Thoracic aorta (tissue), 2 donors: Measurements from ENCODE around the gene TBK1. TPM values are rescaled to one million over a fixed set of nuclear protein-coding genes. Genes with fewer than 3 reads are reported as not detected.

Experiments
- ATAC-seq: fragments of 150-250 bp; one replicate; pipeline ENCODE4 v1.8.0; 2017; ENCODE audit warnings: low read depth; ENCODE audit not compliant: insufficient number of reproducible peaks, low FRiP score
- DNase-seq: peaks from one replicate; pipeline ENCODE4 v3.0.0-alpha.2; 2020; ENCODE audit warnings: low spot score
- H3K27ac ChIP-seq, 2 donors: fragments of 200-600 bp; sonication (generic); 1 replicate in 1 of 2; 2 replicates in 1 of 2; pipeline ENCODE4 v1.5.1; 2016; ENCODE audit warnings: mild to moderate bottlenecking in 2 of 2, moderate library complexity in 2 of 2
- H3K27me3 ChIP-seq: fragments of 200-600 bp; sonication (generic); replicated peaks from 2 replicates; pipeline ENCODE4 v1.6.0; 2016; ENCODE audit warnings: mild to moderate bottlenecking; ENCODE audit not compliant: insufficient read depth
- H3K36me3 ChIP-seq: fragments of 200-600 bp; sonication (generic); one replicate; pipeline ENCODE4 v1.5.1; 2016
- H3K4me1 ChIP-seq, 2 donors: fragments of 200-600 bp; sonication (generic); 1 replicate in 1 of 2; 2 replicates in 1 of 2; pipeline versions ENCODE4 v1.5.1 to v1.6.0; 2016; ENCODE audit warnings: low read depth in 2 of 2, mild to moderate bottlenecking in 1 of 2; ENCODE audit not compliant: control insufficient read depth in 1 of 2
- H3K4me3 ChIP-seq: fragments of 200-600 bp; sonication (generic); 2 replicates; pipeline ENCODE4 v1.5.1; 2016; ENCODE audit warnings: mild to moderate bottlenecking
- H3K9me3 ChIP-seq: fragments of 200-600 bp; sonication (generic); 2 replicates; pipeline ENCODE4 v1.5.1; 2016
- total RNA-seq, 2 donors: library from RNA; depleted of rRNA; stranded (reverse); fragments of >200 nt; gene quantifications; one replicate each; pipeline versions ENCODE4 v1.1.0 to v1.2.3, GENCODE V29; 2016
- TF ChIP-seq, protein P1 (sequence below): fragments of 200-600 bp; sonication (generic); IDR thresholded peaks from one replicate; pipeline ENCODE4 v1.5.1; 2019; ENCODE audit warnings: antibody characterized with exemption

Gene TBK1
- total RNA-seq = 10 to 100 TPM; 26.3 to 39.3 TPM

DNA sequence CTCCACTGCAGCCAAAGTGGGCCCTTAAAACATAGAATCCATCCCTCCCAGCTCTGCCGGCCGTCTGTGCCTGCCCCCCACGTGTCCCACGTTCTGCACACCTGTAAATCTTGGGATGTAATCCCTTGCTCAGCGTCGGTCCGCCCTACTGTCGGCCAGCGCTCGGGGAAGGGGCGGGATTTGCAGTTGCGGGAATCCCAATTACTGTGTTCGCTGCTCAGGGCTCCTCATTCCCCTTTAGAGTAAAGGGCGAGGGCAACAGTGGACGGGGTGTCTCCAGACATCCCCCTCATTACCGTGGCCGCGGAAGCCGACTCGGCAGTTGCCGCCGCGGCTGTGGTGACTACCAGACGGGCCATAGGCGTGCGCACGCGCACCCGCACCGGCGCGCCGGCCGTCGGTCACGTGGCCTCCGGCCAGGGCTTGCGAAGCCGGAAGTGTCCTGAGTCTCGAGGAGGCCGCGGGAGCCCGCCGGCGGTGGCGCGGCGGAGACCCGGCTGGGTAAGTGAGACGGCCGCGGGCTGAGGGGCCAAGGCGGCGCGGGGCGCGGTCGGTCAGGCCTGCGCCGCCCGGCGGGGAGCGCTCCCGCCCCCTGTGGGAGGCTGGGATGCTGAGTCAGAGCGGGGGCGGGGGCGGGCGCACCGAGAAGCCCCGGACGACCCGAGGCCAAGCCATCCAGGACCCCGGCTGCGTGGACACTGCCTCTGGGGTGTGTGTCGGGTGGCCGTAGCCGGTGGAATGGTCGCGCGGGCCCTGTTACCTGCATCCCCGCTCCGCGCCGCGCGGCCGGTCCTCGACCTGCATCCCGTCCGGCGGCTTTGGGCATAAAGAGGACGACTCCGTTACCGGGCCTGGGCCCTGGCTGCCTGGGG lies at the start of gene TBK1:
TBK1 (plus strand) TSS at position 434 of the 872 bp plus-strand sequence. CDS start 3,751 bp downstream, outside the sequence.
- TF ChIP-seq, protein P1, sequence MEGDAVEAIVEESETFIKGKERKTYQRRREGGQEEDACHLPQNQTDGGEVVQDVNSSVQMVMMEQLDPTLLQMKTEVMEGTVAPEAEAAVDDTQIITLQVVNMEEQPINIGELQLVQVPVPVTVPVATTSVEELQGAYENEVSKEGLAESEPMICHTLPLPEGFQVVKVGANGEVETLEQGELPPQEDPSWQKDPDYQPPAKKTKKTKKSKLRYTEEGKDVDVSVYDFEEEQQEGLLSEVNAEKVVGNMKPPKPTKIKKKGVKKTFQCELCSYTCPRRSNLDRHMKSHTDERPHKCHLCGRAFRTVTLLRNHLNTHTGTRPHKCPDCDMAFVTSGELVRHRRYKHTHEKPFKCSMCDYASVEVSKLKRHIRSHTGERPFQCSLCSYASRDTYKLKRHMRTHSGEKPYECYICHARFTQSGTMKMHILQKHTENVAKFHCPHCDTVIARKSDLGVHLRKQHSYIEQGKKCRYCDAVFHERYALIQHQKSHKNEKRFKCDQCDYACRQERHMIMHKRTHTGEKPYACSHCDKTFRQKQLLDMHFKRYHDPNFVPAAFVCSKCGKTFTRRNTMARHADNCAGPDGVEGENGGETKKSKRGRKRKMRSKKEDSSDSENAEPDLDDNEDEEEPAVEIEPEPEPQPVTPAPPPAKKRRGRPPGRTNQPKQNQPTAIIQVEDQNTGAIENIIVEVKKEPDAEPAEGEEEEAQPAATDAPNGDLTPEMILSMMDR = no peak
- ATAC-seq = peak; percentile 94
- H3K27me3 ChIP-seq = no peaks in the 10 kb centered on the region

DNA sequence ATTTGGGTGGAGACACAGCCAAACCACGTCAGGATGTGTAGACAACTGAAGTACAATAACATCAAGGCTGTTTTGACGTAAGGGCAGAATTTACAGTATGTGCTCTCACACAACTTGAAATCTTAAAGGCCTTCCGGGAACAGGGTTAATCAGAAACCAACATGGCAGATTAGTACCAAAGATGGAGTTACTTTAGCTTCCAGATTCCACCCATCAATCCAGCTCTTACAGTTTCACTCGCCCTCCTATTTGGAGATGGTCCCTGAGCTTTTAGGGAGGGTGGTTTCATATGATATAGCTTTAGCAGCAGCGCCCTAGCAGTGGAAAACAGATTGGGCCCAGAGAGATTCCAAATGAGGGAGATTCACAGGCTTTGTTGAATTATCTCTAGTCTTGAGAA lies 49.7 kb upstream of the TBK1 start:
- Histone ChIP-seq H3K27ac (no peak overlapping the region), H3K36me3 (no peaks in the 10 kb centered on the region), H3K9me3 (no peaks in the 10 kb centered on the region), H3K27me3 (no peaks in the 10 kb centered on the region), H3K4me3 (no peak overlapping the region), H3K4me1 (peaks cover 5 to 11% of the 10 kb centered on the region in 2 donors)
- TF ChIP-seq, protein P1 = no peak
- DNase-seq = no peak
- ATAC-seq = no peak

More for the DNA sequence above, at the start of gene TBK1:
- Histone ChIP-seq H3K27ac (peak within 1 kb of the TSS; percentile 96 to 97), H3K4me3 (peak within 1 kb of the TSS; percentile 96), H3K36me3 (peaks cover 4% of the 10 kb centered on the region), H3K4me1 (peaks cover 7 to 13% of the 10 kb centered on the region in 2 donors), H3K9me3 (no peaks in the 10 kb centered on the region)
- peak; percentile 45 for DNase-seq

GRCh38 chr12:64403707-64404469 lies 48.0 kb upstream of the TBK1 start, which contains the start of gene XPOT:
XPOT (plus strand) TSS chr12:64404392; CDS start chr12:64410036, 5,644 bp downstream.
- no peaks in the 10 kb centered on the region for H3K36me3 ChIP-seq
- TF ChIP-seq, protein P1 = no peak
- peak; percentile 93 for ATAC-seq
- peak within 1 kb of the TSS; percentile 96 for H3K4me3 ChIP-seq
- no peaks in the 10 kb centered on the region for H3K9me3 ChIP-seq
- H3K27me3 ChIP-seq = no peaks in the 10 kb centered on the region
- H3K27ac ChIP-seq = peak within 1 kb of the TSS; percentile 97 to 98
- peak; percentile 77 for DNase-seq
- peaks cover 5 to 16% of the 10 kb centered on the region in 2 donors for H3K4me1 ChIP-seq

- peak overlapping the region; percentile 97 to 98 for H3K27ac ChIP-seq
- H3K27me3 ChIP-seq = no peaks in the 10 kb centered on the region
- no peaks in the 10 kb centered on the region for H3K9me3 ChIP-seq
- peak overlapping the region; percentile 96 for H3K4me3 ChIP-seq
- DNase-seq = peak; percentile 21
- peak; percentile 15 for ATAC-seq
- H3K4me1 ChIP-seq = peaks cover 5 to 16% of the 10 kb centered on the region in 2 donors
- TF ChIP-seq, protein P1 = no peak
- no peaks in the 10 kb centered on the region for H3K36me3 ChIP-seq
Measured at GRCh38 chr12:64404470-64405256, 47.3 kb upstream of the TBK1 start.
